Midbrain (tissue), 1 donor: ENCODE data around the gene ANKS4B.
"Not testable (repeated sequence)": the region's sequence is repeated elsewhere in the genome, so short reads cannot be mapped to it uniquely, and the experiment has no call there.

Experiments
- DNase-seq: peaks from one replicate; lab custom pipeline; 2025; lab: John Stamatoyannopoulos, UW

ANKS4B gene

GRCh38 chr16:21233521-21234150 is at the start of gene ANKS4B:
ANKS4B (plus strand) TSS chr16:21233699; CDS start chr16:21233738, 39 bp downstream.
- no peak for DNase-seq

- no peak for DNase-seq
These were observed 49.5 kb upstream of the ANKS4B start for GRCh38 chr16:21183995-21184394.

- DNase-seq = no peak
These were observed 48.7 kb upstream of the ANKS4B start for GRCh38 chr16:21184834-21185233.

GRCh38 chr16:21185659-21186325 is 47.7 kb upstream of the ANKS4B start:
- no peak for DNase-seq

GRCh38 chr16:21186326-21186691 is 47.2 kb upstream of the ANKS4B start:
- DNase-seq = no peak

- DNase-seq = no peak
These were observed 44.2 kb upstream of the ANKS4B start for GRCh38 chr16:21189311-21189710.

- DNase-seq = no peak
These were observed 43.5 kb upstream of the ANKS4B start for GRCh38 chr16:21190013-21190412.

GRCh38 chr16:21190599-21190998 is 42.9 kb upstream of the ANKS4B start:
- no peak for DNase-seq

- no peak for DNase-seq
These were observed 40.5 kb upstream of the ANKS4B start for GRCh38 chr16:21192991-21193390.

GRCh38 chr16:21194771-21195301 is 38.7 kb upstream of the ANKS4B start:
- no peak for DNase-seq

- not testable (repeated sequence) for DNase-seq
These were observed 38.2 kb upstream of the ANKS4B start for GRCh38 chr16:21195330-21195729.

GRCh38 chr16:21197112-21197511 is 36.4 kb upstream of the ANKS4B start:
- DNase-seq = no peak

- DNase-seq = no peak
These were observed 35.9 kb upstream of the ANKS4B start for GRCh38 chr16:21197621-21198020.

GRCh38 chr16:21199607-21200218 is 33.8 kb upstream of the ANKS4B start:
- no peak for DNase-seq

- no peak for DNase-seq
These were observed 30.2 kb upstream of the ANKS4B start for GRCh38 chr16:21203155-21203797.

GRCh38 chr16:21205303-21205702 is 28.2 kb upstream of the ANKS4B start:
- no peak for DNase-seq

GRCh38 chr16:21206550-21206949 is 26.9 kb upstream of the ANKS4B start:
- DNase-seq = no peak

- no peak for DNase-seq
These were observed 24.9 kb upstream of the ANKS4B start for GRCh38 chr16:21208446-21209230.

GRCh38 chr16:21211486-21211885 is 22.0 kb upstream of the ANKS4B start, which contains the start of gene ZP2:
ZP2 (minus strand) TSS chr16:21211574; CDS start chr16:21211547, 27 bp downstream.
- DNase-seq = no peak

- no peak for DNase-seq
These were observed 19.4 kb upstream of the ANKS4B start for GRCh38 chr16:21214086-21214485.

- DNase-seq = no peak
These were observed 16.4 kb upstream of the ANKS4B start for GRCh38 chr16:21217121-21217520.

- DNase-seq = no peak
These were observed 15.3 kb upstream of the ANKS4B start for GRCh38 chr16:21218153-21218552.
